Mesenteric fat pad (tissue), 1 donor: Measurements from ENCODE around the gene FBXW12. TPM values are rescaled to one million over a fixed set of nuclear protein-coding genes. Genes with fewer than 3 reads are reported as not detected.
"Not testable (repeated sequence)": the region's sequence is repeated elsewhere in the genome, so short reads cannot be mapped to it uniquely, and the experiment has no call there.

Experiments
- DNase-seq: peaks from one replicate; pipeline ENCODE4 v3.0.0-alpha.2; 2020; ENCODE audit warnings: low spot score
- total RNA-seq: library from RNA; stranded (reverse); fragmentation: NEBNext Ultra II Directional; extraction: Animal tissue kit (Norgen Biotek cat#: 25700); gene quantifications from one replicate; pipeline ENCODE4 v1.2.1, GENCODE V29; 2021
- donor health status: DM: yes; HTN: yes; CAD: no.

FBXW12 gene
- total RNA-seq, 1 donor from 2014 or later = not detected

GRCh38 chr3:48372377-48372770 lies 355 bp downstream of the FBXW12 start:
- DNase-seq = no peak

DNA sequence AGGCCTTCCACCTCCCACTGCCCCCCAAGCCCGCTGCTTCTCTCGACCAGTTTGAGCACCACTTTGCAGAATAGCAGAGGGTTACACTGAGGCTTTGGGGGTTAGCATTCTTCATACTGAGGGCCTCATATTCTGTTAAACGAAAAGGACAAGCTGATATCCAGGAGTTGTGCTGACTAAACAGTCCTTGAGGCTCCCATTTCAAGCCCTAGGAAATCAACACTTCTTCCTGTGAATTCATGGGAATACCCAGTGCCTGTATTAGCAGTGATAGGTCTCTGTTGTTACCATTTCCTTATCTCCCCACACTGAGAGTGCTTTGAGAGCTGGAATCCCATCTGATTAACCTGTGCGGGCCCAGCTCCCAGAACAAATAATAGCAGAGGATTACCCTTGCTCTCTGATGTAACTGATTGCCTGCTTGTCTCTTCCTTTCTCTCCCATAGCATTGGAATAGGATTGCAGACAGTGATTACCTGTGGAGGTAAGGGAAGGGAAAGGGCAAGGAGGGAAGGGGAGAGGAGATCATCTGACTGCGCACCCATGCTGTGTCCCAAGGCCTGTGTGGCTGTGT lies 930 bp downstream of the FBXW12 start:
- no peak for DNase-seq

DNA sequence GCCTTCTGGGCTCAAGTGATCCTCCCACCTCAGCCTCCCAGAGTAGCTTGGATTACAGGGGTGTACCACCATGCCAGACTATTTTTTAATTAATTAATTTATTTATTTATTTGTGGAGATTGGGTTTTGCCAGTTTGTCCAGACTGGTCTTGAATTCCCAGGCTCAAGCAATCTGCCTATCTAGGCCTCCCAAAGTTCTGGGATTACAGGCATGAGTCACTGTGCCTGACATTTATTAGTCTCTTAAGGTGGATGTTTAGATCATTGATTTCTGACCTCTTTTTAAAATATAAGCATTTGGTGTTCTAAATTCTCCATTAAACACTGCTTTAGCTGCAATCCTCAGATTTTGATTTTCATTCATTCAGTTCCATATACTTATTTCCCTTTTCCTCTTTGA lies 15.6 kb downstream of the FBXW12 start:
- DNase-seq = no peak

DNA sequence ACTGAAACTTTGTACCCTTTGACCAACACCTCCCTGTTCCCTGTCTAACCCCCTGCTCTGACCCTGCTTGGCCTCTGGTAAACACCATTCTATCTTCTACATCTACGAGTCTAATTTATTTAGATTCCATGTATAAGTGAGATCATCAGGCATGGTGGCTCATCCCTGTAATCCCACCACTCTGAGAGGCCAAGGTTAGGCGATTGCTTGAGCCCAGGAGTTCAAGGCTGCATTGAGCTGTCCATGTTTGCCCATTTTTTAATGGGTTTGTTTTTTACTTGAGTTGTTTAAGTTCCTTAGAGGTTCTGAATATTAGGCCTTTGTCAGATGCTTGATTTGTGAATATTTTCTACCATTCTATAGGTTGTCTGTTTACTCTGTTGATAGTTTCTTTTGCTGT lies 16.9 kb downstream of the FBXW12 start:
- DNase-seq = no peak

GRCh38 chr3:48394391-48394790 lies 22.4 kb downstream of the FBXW12 start:
- no peak for DNase-seq

GRCh38 chr3:48395714-48396113 lies 23.7 kb downstream of the FBXW12 start:
- DNase-seq = no peak

GRCh38 chr3:48397767-48398681 lies 26.0 kb downstream of the FBXW12 start:
- no peak for DNase-seq

GRCh38 chr3:48398701-48399386 lies 26.8 kb downstream of the FBXW12 start:
- DNase-seq = no peak

GRCh38 chr3:48399387-48400172 lies 27.6 kb downstream of the FBXW12 start:
- no peak for DNase-seq

DNA sequence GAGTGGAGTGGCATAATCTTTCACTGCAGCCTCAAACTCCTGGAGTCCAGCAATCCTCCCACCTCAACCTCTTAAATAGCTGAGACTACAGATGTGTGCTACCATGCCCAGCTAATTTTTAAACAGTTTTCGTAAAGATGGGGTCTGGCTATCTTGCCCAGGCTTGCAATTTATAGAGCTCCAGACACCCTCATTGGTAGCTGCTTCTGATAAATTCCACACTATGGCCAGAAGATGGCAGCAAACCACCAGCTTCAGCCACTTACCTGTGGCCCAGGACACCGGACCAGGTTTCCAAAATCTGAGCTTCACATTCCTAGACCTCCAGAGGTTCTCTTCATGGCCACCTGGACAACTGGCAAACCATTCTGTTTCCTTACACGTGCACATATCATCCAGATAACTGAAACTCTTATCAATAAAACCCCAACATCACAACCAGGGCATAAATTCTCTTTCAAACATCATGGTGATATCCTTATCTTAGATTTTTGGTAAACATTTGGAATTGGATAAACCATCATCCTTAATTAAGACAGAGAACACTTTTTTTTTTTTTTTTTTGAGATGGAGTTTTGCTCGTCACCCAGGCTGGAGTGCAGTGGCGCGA lies 28.9 kb downstream of the FBXW12 start:
- DNase-seq = no peak

DNA sequence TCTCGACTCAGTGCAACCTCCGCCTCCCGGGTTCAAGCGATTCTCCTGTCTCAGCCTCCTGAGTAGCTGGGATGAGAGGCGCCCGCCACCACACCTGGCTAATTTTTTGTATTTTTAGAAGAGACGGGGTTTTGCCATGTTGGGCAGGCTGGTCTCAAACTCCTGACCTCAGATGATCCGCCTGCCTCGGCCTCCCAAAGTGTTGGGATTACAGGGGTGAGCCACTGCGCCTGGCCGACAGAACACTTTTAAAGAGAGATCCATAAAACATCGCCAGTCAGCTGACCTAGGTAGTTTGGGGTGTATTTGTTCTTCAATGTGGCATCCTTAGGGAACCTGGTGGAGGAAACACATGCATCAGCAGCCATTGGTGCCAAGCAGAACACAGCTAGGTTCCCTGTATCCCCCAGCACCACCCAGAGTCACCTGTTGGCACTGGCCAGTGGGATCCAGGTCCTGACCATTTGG lies 29.4 kb downstream of the FBXW12 start:
- not testable (repeated sequence) for DNase-seq

DNA sequence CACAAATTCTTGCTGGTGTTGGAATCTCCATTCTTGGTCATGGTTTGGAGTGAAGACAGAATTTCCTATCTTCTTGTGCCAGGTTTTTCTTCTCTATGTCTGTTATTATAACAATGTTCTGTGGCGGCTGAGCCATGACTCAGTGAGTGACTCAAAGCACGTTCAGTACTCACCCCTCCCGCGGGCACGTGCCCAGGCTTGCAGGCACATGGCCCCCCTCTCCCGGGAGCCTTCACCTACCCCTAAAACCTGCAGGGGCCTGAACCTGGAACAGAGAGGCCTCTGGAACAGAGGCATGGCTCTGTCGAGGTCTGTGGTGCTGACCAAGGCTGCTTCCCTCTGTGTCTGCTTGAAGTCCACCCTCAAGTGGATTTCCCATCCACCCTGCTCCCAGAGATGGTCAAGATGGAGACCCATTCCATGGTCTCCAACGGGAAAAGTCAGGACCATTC lies 30.3 kb downstream of the FBXW12 start:
- DNase-seq = peak; percentile 92

- no peak for DNase-seq
Observed at GRCh38 chr3:48402907-48403306, 30.9 kb downstream of the FBXW12 start.

DNA sequence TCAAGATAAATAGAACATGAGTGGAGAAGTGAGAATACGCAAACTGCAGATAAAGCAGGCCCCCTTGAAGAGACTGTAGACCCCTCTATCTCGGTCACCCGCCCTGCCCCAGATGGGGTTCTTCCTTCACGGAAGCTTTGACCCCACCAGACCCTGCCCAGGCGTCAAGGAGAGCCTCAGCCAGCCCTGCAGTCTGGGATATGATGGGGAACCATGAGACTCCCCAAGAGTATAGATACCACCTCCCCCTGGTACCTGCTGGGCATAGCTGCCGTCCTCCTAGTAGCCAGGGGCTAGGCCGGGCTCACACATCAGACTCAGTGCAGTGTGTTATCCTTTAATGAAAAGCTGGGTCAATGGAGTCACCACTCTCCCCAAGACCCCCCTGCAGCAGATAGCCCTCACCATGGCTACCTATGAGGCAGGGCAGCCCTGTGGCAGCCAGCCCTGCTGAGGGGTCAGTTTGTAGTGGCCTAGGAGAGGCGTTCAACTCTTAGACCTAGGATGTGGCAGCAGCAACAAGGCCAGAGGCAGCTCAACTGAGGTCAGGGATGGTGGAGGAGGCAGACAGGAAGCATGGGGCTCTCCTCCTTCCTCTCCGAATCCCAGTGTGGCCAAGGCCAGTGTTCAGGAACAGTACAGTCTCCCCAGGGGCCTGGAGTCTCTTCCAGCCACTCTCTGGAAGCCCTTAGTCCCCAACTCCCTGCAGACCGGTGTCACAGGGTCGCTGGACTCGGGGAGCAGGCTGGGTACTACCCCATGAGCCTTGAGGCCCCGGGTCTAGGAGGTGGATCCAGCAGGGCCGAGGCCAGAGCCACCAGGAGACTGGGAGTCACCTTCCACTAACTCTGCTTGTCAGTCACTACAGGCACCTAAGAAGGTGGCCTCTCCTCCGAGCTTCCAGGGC lies 31.8 kb downstream of the FBXW12 start:
- no peak for DNase-seq

GRCh38 chr3:48404440-48405342 lies 32.7 kb downstream of the FBXW12 start:
- peak; percentile 80 for DNase-seq

GRCh38 chr3:48405343-48405881 lies 33.4 kb downstream of the FBXW12 start:
- DNase-seq = peak; percentile 86

DNA sequence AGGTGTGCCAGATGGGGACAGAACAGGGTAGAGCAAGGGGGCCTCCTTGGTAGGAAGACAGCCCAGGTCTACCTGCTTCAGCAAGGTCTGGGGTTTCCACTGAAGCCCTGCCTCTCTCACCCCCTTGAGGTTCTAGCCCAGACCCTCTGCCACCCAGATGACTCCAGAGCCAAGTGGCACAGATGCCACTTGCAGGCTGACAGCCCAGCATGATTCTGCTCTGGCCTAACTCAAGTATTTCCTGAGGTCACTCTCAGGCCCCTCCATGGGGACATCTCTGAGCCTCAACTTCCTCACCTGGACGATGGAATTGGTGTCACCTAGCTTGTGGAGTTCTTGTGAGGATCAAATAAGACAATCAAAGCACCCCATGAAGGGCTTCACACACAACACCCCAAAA lies 34.0 kb downstream of the FBXW12 start:
- no peak for DNase-seq
